PC-3 (cell line): ENCODE results near the gene BDH1. TPM values are rescaled to one million over a fixed set of nuclear protein-coding genes. Genes with fewer than 3 reads are reported as not detected.
"Not testable (repeated sequence)": the region's sequence is repeated elsewhere in the genome, so short reads cannot be mapped to it uniquely, and the experiment has no call there.

Experiments used
- ATAC-seq: fragments of 200-7000 bp; cut with Tn5 transposase; 2 replicates; pipeline ENCODE4 v1.9.1; 2020; ENCODE audit warnings: mild to moderate bottlenecking, moderate library complexity
- BruUV-seq: library from RNA; stranded (reverse); fragments of 400-500 nt; replicated peaks from 2 replicates; lab custom pipeline; 2021; lab: Mats Ljungman, UMichigan
- CTCF ChIA-PET: fragments of 300-600 bp; sonication (Branson Sonifier 250); formaldehyde crosslinking; loops from one replicate; lab custom pipeline; 2022; ENCODE audit warnings: antibody characterized with exemption; lab: Charles Lee
- POLR2A ChIA-PET: fragments of 300-600 bp; sonication (Branson Sonifier 250); formaldehyde crosslinking; loops from one replicate; lab custom pipeline; 2022; ENCODE audit warnings: antibody characterized with exemption; ENCODE audit not compliant: unreplicated experiment; lab: Charles Lee
- DNase-seq: peaks from one replicate; pipeline ENCODE4 v3.0.0-alpha.2; 2015
- H2AFZ ChIP-seq: fragments of 300-600 bp; sonication (generic); 2 replicates; pipeline ENCODE4 v1.6.0; 2016; ENCODE audit warnings: antibody characterized with exemption, low read length
- H3F3A ChIP-seq: fragments of 300-600 bp; sonication (generic); one replicate; pipeline ENCODE4 v1.6.0; 2017; ENCODE audit warnings: antibody characterized with exemption, low read length, control low read depth, mild to moderate bottlenecking; ENCODE audit not compliant: unreplicated experiment
- H3K27ac ChIP-seq: fragments of 300-600 bp; sonication (generic); 2 replicates; pipeline ENCODE4 v1.5.1; 2016; ENCODE audit warnings: mild to moderate bottlenecking, low read length
- H3K27me3 ChIP-seq: fragments of 300-600 bp; sonication (generic); 2 replicates; pipeline ENCODE4 v1.6.1; 2016; ENCODE audit warnings: low read length, mixed read lengths
- H3K36me3 ChIP-seq: fragments of 300-600 bp; sonication (generic); 2 replicates; pipeline ENCODE4 v1.6.1; 2016; ENCODE audit warnings: low read depth, mixed run types, low read length, mixed read lengths
- H3K4me1 ChIP-seq: fragments of 300-600 bp; sonication (generic); 2 replicates; pipeline ENCODE4 v1.5.1; 2016; ENCODE audit warnings: low read length; ENCODE audit not compliant: insufficient read depth
- H3K4me2 ChIP-seq: fragments of 300-600 bp; sonication (generic); 2 replicates; pipeline ENCODE4 v1.6.0; 2016; ENCODE audit warnings: low read length
- H3K4me3 ChIP-seq: fragments of 300-600 bp; sonication (generic); 2 replicates; pipeline ENCODE4 v1.5.1; 2016; ENCODE audit warnings: mild to moderate bottlenecking, low read length, mixed read lengths
- H3K79me2 ChIP-seq: fragments of 300-600 bp; sonication (generic); 2 replicates; pipeline ENCODE4 v1.6.1; 2017; ENCODE audit warnings: low read length, mixed read lengths
- H3K9ac ChIP-seq: fragments of 300-600 bp; sonication (generic); 2 replicates; pipeline ENCODE4 v1.6.0; 2016; ENCODE audit warnings: mild to moderate bottlenecking, low read length
- H3K9me2 ChIP-seq: fragments of 300-600 bp; sonication (generic); replicated peaks from 2 replicates; pipeline ENCODE4 v1.6.1; 2016; ENCODE audit warnings: mixed run types, low read length, mixed read lengths
- H3K9me3 ChIP-seq: fragments of 300-600 bp; sonication (generic); 2 replicates; pipeline ENCODE4 v1.6.1; 2016; ENCODE audit warnings: low read length, mixed read lengths
- H4K20me1 ChIP-seq: fragments of 300-600 bp; sonication (generic); 2 replicates; pipeline ENCODE4 v1.6.1; 2016; ENCODE audit warnings: low read length, mixed read lengths
- CTCF ChIP-seq: fragments of 300-600 bp; sonication (generic); conservative IDR thresholded peaks from 2 replicates; pipeline ENCODE4 v1.5.1; 2017; ENCODE audit warnings: antibody characterized with exemption, low read depth, mild to moderate bottlenecking, low read length
- EZH2 ChIP-seq: fragments of 300-600 bp; sonication (generic); IDR thresholded peaks from one replicate; pipeline ENCODE4 v1.6.1; 2017; ENCODE audit warnings: antibody characterized with exemption, mild to moderate bottlenecking, low read length; ENCODE audit not compliant: unreplicated experiment
- EZH2phosphoT487 ChIP-seq: fragments of 300-600 bp; sonication (generic); IDR thresholded peaks from 2 replicates; pipeline ENCODE4 v1.6.1; 2018; ENCODE audit warnings: mild to moderate bottlenecking, antibody characterized with exemption, low read length, borderline replicate concordance
- intact Hi-C: fragments of 100-400 bp; cut with micrococcal nuclease; formaldehyde crosslinking; loops from 2 replicates; pipeline ENCODE4 v1.9.0; 2023
- total RNA-seq: library from RNA; depleted of rRNA; stranded (reverse); fragments of >200 nt; gene quantifications from 2 replicates; pipeline ENCODE4 v1.2.3, GENCODE V29; 2014

Gene BDH1
- total RNA-seq, 1 experiment from 2014 or later, result 10.6 TPM

DNA sequence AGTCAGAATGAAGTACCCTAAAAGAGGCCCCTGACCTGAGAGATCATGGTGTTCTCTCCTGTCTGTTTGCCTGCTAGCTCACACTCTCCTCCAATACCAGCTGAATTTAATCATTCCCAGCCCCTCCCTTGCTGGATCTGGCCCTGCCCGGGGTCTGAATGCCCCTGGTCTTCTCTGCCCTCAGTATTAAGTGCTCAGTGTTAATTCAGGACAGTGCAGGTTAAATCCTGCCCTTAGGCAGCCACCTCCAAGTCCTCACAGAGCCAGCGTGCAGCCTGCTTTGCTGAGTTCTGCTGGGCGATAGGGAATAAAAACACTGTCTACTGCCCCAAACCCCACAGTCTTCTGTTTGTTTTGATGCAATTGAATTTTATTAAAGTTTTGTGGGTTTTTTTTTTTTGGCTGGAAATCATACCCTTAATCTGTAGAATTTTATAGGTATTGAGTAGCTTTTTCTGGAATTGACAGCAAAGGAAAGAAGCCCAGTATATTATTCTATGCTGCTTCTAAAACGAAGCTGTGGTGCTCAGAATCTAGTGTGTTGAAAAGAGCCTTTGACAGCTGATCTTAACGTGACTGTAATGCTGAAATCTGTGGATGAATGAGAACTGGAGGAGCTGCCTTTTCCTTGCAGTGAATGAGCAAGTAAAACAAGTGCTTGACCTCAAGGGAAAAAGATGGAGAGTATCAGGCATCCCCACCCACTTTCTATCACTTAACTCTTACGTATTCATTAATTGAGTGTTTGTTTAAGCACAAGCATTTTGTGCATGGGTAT lies 12.3 kb upstream of the BDH1 start:
- H3K4me2 ChIP-seq, result no peak overlapping the region
- H3F3A ChIP-seq, result no peaks in the 10 kb centered on the region
- H3K9me3 ChIP-seq, result peaks cover 15% of the 10 kb centered on the region
- no peak for DNase-seq
- H3K4me1 ChIP-seq, result no peaks in the 10 kb centered on the region
- H2AFZ ChIP-seq, result no peak overlapping the region
- no peak for ATAC-seq
- TF ChIP-seq CTCF, result no peak
- TF ChIP-seq EZH2phosphoT487, result no peak
- TF ChIP-seq EZH2, result no peak
- no peaks in the 10 kb centered on the region for H3K79me2 ChIP-seq
- no TSS peak for BruUV-seq
- H3K9me2 ChIP-seq, result no peaks in the 10 kb centered on the region
- H3K4me3 ChIP-seq, result no peak overlapping the region
- POLR2A ChIA-PET, result no interaction called here
- H3K27ac ChIP-seq, result no peak overlapping the region
- intact Hi-C loops, result no loop called here
- no peak overlapping the region for H3K9ac ChIP-seq
- H3K27me3 ChIP-seq, result no peaks in the 10 kb centered on the region
- 0 out of 2 replicates have a peak, but pooled peaks cover 3% of the 10 kb centered on the region for H3K36me3 ChIP-seq
- H4K20me1 ChIP-seq, result no peaks in the 10 kb centered on the region
- CTCF ChIA-PET, result no interaction called here

GRCh38 chr3:197566155-197566554 lies 10.4 kb upstream of the BDH1 start:
- DNase-seq, H4K20me1 ChIP-seq, ATAC-seq, H3K9me2 ChIP-seq, POLR2A ChIA-PET, H3K36me3 ChIP-seq, H3K27me3 ChIP-seq, H3K79me2 ChIP-seq, BruUV-seq, H3K9ac ChIP-seq, H3K4me3 ChIP-seq, H3K4me1 ChIP-seq, H3F3A ChIP-seq, H3K4me2 ChIP-seq, CTCF ChIA-PET, intact Hi-C loops, H3K27ac ChIP-seq, H2AFZ ChIP-seq: not testable (repeated sequence)
- H3K9me3 ChIP-seq, result peaks cover 23% of the 10 kb centered on the region

GRCh38 chr3:197564097-197564843 lies 8.5 kb upstream of the BDH1 start:
- intact Hi-C loops, result no loop called here
- Histone ChIP-seq H3K4me3 (no peak overlapping the region), H3K79me2 (no peaks in the 10 kb centered on the region), H3K9me2 (no peaks in the 10 kb centered on the region), H3K36me3 (0 out of 2 replicates have a peak, but pooled peaks cover 3% of the 10 kb centered on the region), H3K9ac (no peak overlapping the region), H3K27me3 (no peaks in the 10 kb centered on the region), H3K27ac (no peak overlapping the region), H3K4me2 (no peak overlapping the region), H2AFZ (no peak overlapping the region), H3F3A (no peaks in the 10 kb centered on the region), H4K20me1 (no peaks in the 10 kb centered on the region), H3K4me1 (no peaks in the 10 kb centered on the region), H3K9me3 (peaks cover 23% of the 10 kb centered on the region)
- ATAC-seq (no peak), DNase-seq (peak; percentile 37)
- ChIA-PET POLR2A (interaction anchor here (0.6 kb wide), 1 partner anchor 8 kb away, joined by 6 read pairs; no protein-coding TSS in a partner anchor), CTCF (no interaction called here)
- no TSS peak for BruUV-seq
- no peak for TF ChIP-seq EZH2phosphoT487
- TF ChIP-seq CTCF, result no peak
- TF ChIP-seq EZH2, result no peak
